Left lung (tissue), 14 donors: Measurements from ENCODE around the gene DDX28. TPM values are rescaled to one million over a fixed set of nuclear protein-coding genes. Genes with fewer than 3 reads are reported as not detected.
A peak's percentile ranks its signal among the peaks of the same experiment; 100 is the strongest.

Source experiments
- ATAC-seq: fragments of 200-7000 bp; cut with Tn5 transposase; one replicate; pipeline ENCODE4 v1.9.1; 2020; ENCODE audit warnings: moderate library complexity
- DNase-seq, 4 donors: peaks; one replicate each; pipeline ENCODE4 v3.0.0-alpha.2; 2013 to 2020
- H3K27ac ChIP-seq, 2 donors: fragments of 200-600 bp; sonication (generic) in 1 of 2; one replicate each; pipeline versions ENCODE4 v1.5.0 to v1.8.0; 2020 to 2021
- H3K27me3 ChIP-seq, 2 donors: fragments of 200-600 bp; sonication (generic) in 1 of 2; one replicate each; pipeline versions ENCODE4 v1.5.0 to v1.8.0; 2020 to 2021
- H3K36me3 ChIP-seq, 2 donors: fragments of 200-600 bp; sonication (generic) in 1 of 2; one replicate each; pipeline versions ENCODE4 v1.5.0 to v1.8.0; 2020 to 2021
- H3K4me1 ChIP-seq, 2 donors: fragments of 200-600 bp; one replicate each; pipeline ENCODE4 v1.8.0; 2021
- H3K4me3 ChIP-seq, 2 donors: fragments of 200-600 bp; sonication (generic) in 1 of 2; one replicate each; pipeline versions ENCODE4 v1.5.0 to v1.8.0; 2020 to 2021; ENCODE audit warnings: mild to moderate bottlenecking in 1 of 2
- H3K9me3 ChIP-seq, 2 donors: fragments of 200-600 bp; sonication (generic) in 1 of 2; one replicate each; pipeline versions ENCODE4 v1.5.0 to v1.8.0; 2020 to 2021
- CTCF ChIP-seq, 2 donors: fragments of 200-600 bp; sonication (generic) in 1 of 2; IDR thresholded peaks; one replicate each; pipeline versions ENCODE4 v1.5.0 to v1.8.0; 2021; ENCODE audit warnings: antibody characterized with exemption in 2 of 2
- intact Hi-C, 2 donors: fragments of 100-400 bp; cut with DNase I; formaldehyde crosslinking; loops; one replicate each; pipeline versions ENCODE4 v1.11.2 to v1.14.2; 2022
- long read RNA-seq, 12 donors: library from polyadenylated mRNA in 2 of 12; unstranded in 2 of 12; transcript quantifications; one replicate each; pipeline ENCODE4 v2.0.0 and lab custom pipeline, GENCODE V29; 2019 to 2026
- polyA plus RNA-seq, 6 donors: library from polyadenylated mRNA; unstranded; fragments of 120-200 nt; gene quantifications; one replicate each; pipeline ENCODE4 v1.2.1, GENCODE V29; 2013; ENCODE audit not compliant: insufficient read length in 6 of 6
- total RNA-seq, 2 donors: library from RNA; stranded (reverse); fragmentation: NEBNext Ultra II Directional; extraction: Animal tissue kit (Norgen Biotek cat#: 25700); gene quantifications; one replicate each; pipeline ENCODE4 v1.2.1, GENCODE V29; 2021
- donor health status: DM: no; HTN: yes; CAD: no.
- donor health status: DM: no; HTN: no; CAD: no.

Gene DDX28, protein sequence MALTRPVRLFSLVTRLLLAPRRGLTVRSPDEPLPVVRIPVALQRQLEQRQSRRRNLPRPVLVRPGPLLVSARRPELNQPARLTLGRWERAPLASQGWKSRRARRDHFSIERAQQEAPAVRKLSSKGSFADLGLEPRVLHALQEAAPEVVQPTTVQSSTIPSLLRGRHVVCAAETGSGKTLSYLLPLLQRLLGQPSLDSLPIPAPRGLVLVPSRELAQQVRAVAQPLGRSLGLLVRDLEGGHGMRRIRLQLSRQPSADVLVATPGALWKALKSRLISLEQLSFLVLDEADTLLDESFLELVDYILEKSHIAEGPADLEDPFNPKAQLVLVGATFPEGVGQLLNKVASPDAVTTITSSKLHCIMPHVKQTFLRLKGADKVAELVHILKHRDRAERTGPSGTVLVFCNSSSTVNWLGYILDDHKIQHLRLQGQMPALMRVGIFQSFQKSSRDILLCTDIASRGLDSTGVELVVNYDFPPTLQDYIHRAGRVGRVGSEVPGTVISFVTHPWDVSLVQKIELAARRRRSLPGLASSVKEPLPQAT
- total RNA-seq (10 to 100 TPM in 1 of 2 donors, 1 to 10 TPM in 1; 6.7 to 10.5 TPM), polyA plus RNA-seq (1 to 10 TPM; 5.1 to 7.4 (median 6.8) TPM)
- long read RNA-seq, donor 1, transcript DDX28-201 (1 exons, 2,169 nt), result major isoform, 19 of 19 reads
- long read RNA-seq, donor 1, partial matches to known transcripts, result 0 of 19 reads
- long read RNA-seq, donor 1, other reads (novel, unspliced or antisense), result 0 of 19 reads
- long read RNA-seq, donor 2, transcript DDX28-201 (1 exons, 2,169 nt), result major isoform, 12 of 12 reads
- long read RNA-seq, donor 2, partial matches to known transcripts, result 0 of 12 reads
- long read RNA-seq, donor 2, other reads (novel, unspliced or antisense), result 0 of 12 reads
- long read RNA-seq, donor 3, transcript DDX28-201 (1 exons, 2,169 nt), result major isoform, 5 of 5 reads
- long read RNA-seq, donor 3, partial matches to known transcripts, result 0 of 5 reads
- long read RNA-seq, donor 3, other reads (novel, unspliced or antisense), result 0 of 5 reads
- long read RNA-seq, donor 4, transcript DDX28-201 (1 exons, 2,169 nt), result major isoform, 5 of 5 reads
- long read RNA-seq, donor 4, partial matches to known transcripts, result 0 of 5 reads
- long read RNA-seq, donor 4, other reads (novel, unspliced or antisense), result 0 of 5 reads
- long read RNA-seq, donor 5, transcript DDX28-201 (1 exons, 2,169 nt), result major isoform, 6 of 6 reads
- long read RNA-seq, donor 5, partial matches to known transcripts, result 0 of 6 reads
- long read RNA-seq, donor 5, other reads (novel, unspliced or antisense), result 0 of 6 reads
- long read RNA-seq, donor 6, transcript DDX28-201 (1 exons, 2,169 nt), result major isoform, 8 of 8 reads
- long read RNA-seq, donor 6, partial matches to known transcripts, result 0 of 8 reads
- long read RNA-seq, donor 6, other reads (novel, unspliced or antisense), result 0 of 8 reads
- long read RNA-seq, donor 7, partial matches to known transcripts, result 0 of 1 reads
- long read RNA-seq, donor 7, other reads (novel, unspliced or antisense), result 0 of 1 reads
- long read RNA-seq, donor 8, transcript DDX28-201 (1 exons, 2,169 nt), result major isoform, 7 of 7 reads
- long read RNA-seq, donor 8, partial matches to known transcripts, result 0 of 7 reads
- long read RNA-seq, donor 8, other reads (novel, unspliced or antisense), result 0 of 7 reads
- long read RNA-seq, donor 9, partial matches to known transcripts, result 0 of 1 reads
- long read RNA-seq, donor 9, other reads (novel, unspliced or antisense), result 0 of 1 reads
- long read RNA-seq, donor 10, transcript DDX28-201 (1 exons, 2,169 nt), result major isoform, 13 of 13 reads
- long read RNA-seq, donor 10, partial matches to known transcripts, result 0 of 13 reads
- long read RNA-seq, donor 10, other reads (novel, unspliced or antisense), result 0 of 13 reads
- long read RNA-seq, donor 11, result 0 reads
- long read RNA-seq, donor 12, transcript DDX28-201 (1 exons, 2,169 nt), result major isoform, 5 of 5 reads
- long read RNA-seq, donor 12, partial matches to known transcripts, result 0 of 5 reads
- long read RNA-seq, donor 12, other reads (novel, unspliced or antisense), result 0 of 5 reads

GRCh38 chr16:68022728-68023537 is at the start of gene DDX28, which contains the start of gene DUS2:
Gene DDX28, minus strand, starts transcription at chr16:68023232. Its CDS starts 30 bp downstream, at chr16:68023202.
Gene DUS2, plus strand, starts transcription at chr16:68023284. Its CDS starts 14,740 bp downstream, at chr16:68038024.
- peak; percentile 93 to 97 (median 94) for DNase-seq
- Histone ChIP-seq H3K9me3 (no peaks in the 10 kb centered on the region), H3K36me3 (peaks cover 0 to 34% of the 10 kb centered on the region in 2 donors), H3K27me3 (no peaks in the 10 kb centered on the region), H3K27ac (peak within 1 kb of the TSS; percentile 82 to 91), H3K4me1 (peaks cover 14 to 33% of the 10 kb centered on the region in 2 donors), H3K4me3 (peak within 1 kb of the TSS; percentile 96 to 98)
- intact Hi-C loops, result no loop called here
- no peak for TF ChIP-seq CTCF (IDR thresholded peaks at IDR 0.05)
- peak; percentile 98 for ATAC-seq

DNA sequence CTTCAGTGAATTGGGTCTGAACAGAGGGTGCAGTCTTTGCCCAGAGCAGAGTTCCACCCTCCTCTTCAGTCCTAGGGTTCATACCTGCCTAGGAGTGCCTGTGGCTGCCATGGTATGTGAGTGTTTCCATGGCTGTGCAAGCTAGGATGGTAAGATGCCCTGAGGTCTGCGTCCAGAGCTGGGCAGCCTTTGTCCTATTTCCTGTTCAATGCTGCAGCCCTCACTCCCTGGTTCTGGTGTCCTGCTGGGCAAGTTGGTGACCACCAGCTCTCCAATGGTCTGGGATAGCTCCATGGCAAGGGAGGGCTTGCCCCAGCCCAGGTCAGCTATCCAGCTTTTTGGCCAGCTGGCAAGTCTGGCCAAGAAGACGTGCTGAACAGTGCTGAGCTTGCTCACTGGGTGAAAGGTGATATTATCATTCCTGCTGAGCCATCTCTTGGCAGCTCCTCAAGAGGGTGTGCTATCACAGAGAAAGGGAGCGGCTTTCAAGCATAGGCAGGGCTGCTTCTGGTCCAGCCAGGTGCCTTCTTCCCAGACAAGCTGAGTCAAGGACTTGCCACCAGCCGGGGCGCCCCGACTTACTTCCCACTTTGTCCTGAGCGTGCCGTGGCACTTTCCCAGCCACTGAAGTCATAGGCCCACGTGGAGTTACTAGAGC is 49.1 kb upstream of the DDX28 start:
- Histone ChIP-seq H3K27ac (no peak overlapping the region), H3K4me1 (peaks cover 14 to 49% of the 10 kb centered on the region in 2 donors), H3K27me3 (no peaks in the 10 kb centered on the region), H3K4me3 (no peak overlapping the region), H3K9me3 (no peaks in the 10 kb centered on the region), H3K36me3 (peaks cover 3 to 89% of the 10 kb centered on the region in 2 donors)
- TF ChIP-seq CTCF (IDR thresholded peaks at IDR 0.05), result no peak
- intact Hi-C loops, result no loop called here
- ATAC-seq (no peak), DNase-seq (peak in 1 of 4 donors; percentile 31)

DNA sequence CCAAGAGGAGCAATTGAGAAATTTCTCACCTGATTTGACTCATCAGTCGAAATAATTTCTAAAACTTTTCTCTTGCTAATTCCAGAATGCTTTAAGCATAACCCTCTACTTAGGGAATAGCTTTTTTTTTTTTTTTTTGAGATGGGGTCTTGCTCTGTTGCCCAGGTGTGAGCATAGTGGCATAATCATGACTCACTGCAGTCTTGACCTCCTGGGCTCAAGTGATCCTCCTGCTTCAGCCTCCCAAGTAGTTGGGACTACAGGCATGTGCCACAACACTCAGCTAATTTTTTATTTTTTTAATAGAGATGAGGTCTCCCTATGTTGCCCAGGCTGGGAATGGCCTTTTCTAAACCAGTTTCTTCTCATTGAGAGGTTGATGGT is 48.5 kb upstream of the DDX28 start:
- no peak for ATAC-seq
- no peak for TF ChIP-seq CTCF (IDR thresholded peaks at IDR 0.05)

More for the DNA sequence above, 48.5 kb upstream of the DDX28 start:
- H3K9me3 ChIP-seq, result no peaks in the 10 kb centered on the region
- no peak overlapping the region for H3K27ac ChIP-seq
- DNase-seq, result no peak
- peaks cover 14 to 49% of the 10 kb centered on the region in 2 donors for H3K4me1 ChIP-seq
- peaks cover 3 to 82% of the 10 kb centered on the region in 2 donors for H3K36me3 ChIP-seq
- no peaks in the 10 kb centered on the region for H3K27me3 ChIP-seq
- intact Hi-C loops, result no loop called here
- H3K4me3 ChIP-seq, result no peak overlapping the region
